ENCODE results near the gene B4GALT3.

GRCh38 chr1:161187311-161187710 is 10.0 kb upstream of the B4GALT3 start:
- TF ChIP-seq PATZ1 (CRISPR knock-in tag; IDR thresholded peaks at IDR 0.05; ENCODE audit: borderline replicate concordance): no peak
- no peak for TF ChIP-seq OSR1 (CRISPR knock-in tag; IDR thresholded peaks at IDR 0.05)
- no peak for TF ChIP-seq ARNTL (CRISPR knock-in tag; IDR thresholded peaks at IDR 0.05; ENCODE audit: borderline replicate concordance, low read depth)
- no peak for TF ChIP-seq ZFP30 (CRISPR knock-in tag; IDR thresholded peaks at IDR 0.05)
- TF ChIP-seq BACH2 (CRISPR knock-in tag; IDR thresholded peaks at IDR 0.05; ENCODE audit: borderline replicate concordance): no peak

All from SK-N-SH treated with all-trans-retinoic acid at 6 μM for 48 hours (cell line).